ENCODE measurements around the gene ITGA8. TPM values are rescaled to one million over a fixed set of nuclear protein-coding genes. Genes with fewer than 3 reads are reported as not detected.

The ITGA8 gene
- total RNA-seq, 1 experiment from 2014 or later: not detected

- H3K4me1 Mint-ChIP-seq (ENCODE audit: insufficient read depth, unreplicated experiment): no peaks in the 10 kb centered on the region
- no peak overlapping the region for H3K4me3 Mint-ChIP-seq (ENCODE audit: unreplicated experiment)
- POLR2A ChIA-PET: no interaction called here
- no TSS peak for BruUV-seq (replicated peaks)
- CTCF ChIA-PET: interaction anchor here (1.0 to 1.2 kb wide), 2 partner anchors 15 to 324 kb away, joined by 3 read pairs; no protein-coding TSS in a partner anchor
- H3K27me3 Mint-ChIP-seq (ENCODE audit: insufficient read depth, unreplicated experiment): peaks cover 49% of the 10 kb centered on the region
- intact Hi-C loops (cut with micrococcal nuclease): no loop called here
- H3K27ac Mint-ChIP-seq (ENCODE audit: low read depth, unreplicated experiment): no peak overlapping the region
- H3K36me3 Mint-ChIP-seq (ENCODE audit: insufficient read depth, unreplicated experiment): no peaks in the 10 kb centered on the region
- no peaks in the 10 kb centered on the region for H3K9me3 Mint-ChIP-seq (ENCODE audit: unreplicated experiment)
- peak; percentile 68 for DNase-seq (ENCODE audit: unreplicated experiment)
- peak; percentile 59 for TF ChIP-seq CTCF (IDR thresholded peaks at IDR 0.05; ENCODE audit: unreplicated experiment)
These were observed 24.6 kb upstream of the ITGA8 start for GRCh38 chr10:15744217-15744865.

- H3K4me3 Mint-ChIP-seq (ENCODE audit: unreplicated experiment): no peak overlapping the region
- TF ChIP-seq CTCF (IDR thresholded peaks at IDR 0.05; ENCODE audit: unreplicated experiment): no peak
- ChIA-PET CTCF (interaction anchor here (0.6 to 1.1 kb wide), 4 partner anchors 14 to 314 kb away, joined by 3 read pairs; no protein-coding TSS in a partner anchor), POLR2A (no interaction called here)
- DNase-seq (ENCODE audit: unreplicated experiment): no peak
- intact Hi-C loops (cut with micrococcal nuclease): no loop called here
- BruUV-seq (replicated peaks): no TSS peak
- peaks cover 43% of the 10 kb centered on the region for H3K27me3 Mint-ChIP-seq (ENCODE audit: insufficient read depth, unreplicated experiment)
- H3K27ac Mint-ChIP-seq (ENCODE audit: low read depth, unreplicated experiment): no peak overlapping the region
- no peaks in the 10 kb centered on the region for H3K4me1 Mint-ChIP-seq (ENCODE audit: insufficient read depth, unreplicated experiment)
- H3K9me3 Mint-ChIP-seq (ENCODE audit: unreplicated experiment): no peaks in the 10 kb centered on the region
- H3K36me3 Mint-ChIP-seq (ENCODE audit: insufficient read depth, unreplicated experiment): no peaks in the 10 kb centered on the region
These were observed 23.7 kb upstream of the ITGA8 start for GRCh38 chr10:15743443-15743842.

DNA sequence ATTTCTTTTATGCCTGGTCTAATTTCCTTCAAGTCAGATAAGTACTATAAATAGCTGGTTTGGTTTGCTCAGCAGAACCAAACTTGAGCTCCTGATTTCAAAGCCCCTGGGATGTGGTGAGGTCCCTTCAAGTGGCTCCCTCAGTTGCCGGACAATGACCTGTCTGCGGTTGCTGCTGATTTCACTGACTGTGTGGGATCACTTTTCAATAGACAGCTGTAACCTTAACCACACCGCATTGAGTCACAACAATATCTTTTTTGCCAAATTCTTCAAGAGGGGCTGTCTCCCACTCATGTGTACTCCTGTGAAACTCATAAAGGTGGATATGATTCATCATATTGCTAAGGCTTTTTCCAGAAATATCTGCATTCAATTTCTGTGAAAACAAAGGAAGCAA lies 23.1 kb upstream of the ITGA8 start:
- H3K4me1 Mint-ChIP-seq (ENCODE audit: insufficient read depth, unreplicated experiment): no peaks in the 10 kb centered on the region
- peaks cover 40% of the 10 kb centered on the region for H3K27me3 Mint-ChIP-seq (ENCODE audit: insufficient read depth, unreplicated experiment)
- H3K4me3 Mint-ChIP-seq (ENCODE audit: unreplicated experiment): no peak overlapping the region
- H3K36me3 Mint-ChIP-seq (ENCODE audit: insufficient read depth, unreplicated experiment): no peaks in the 10 kb centered on the region
- H3K9me3 Mint-ChIP-seq (ENCODE audit: unreplicated experiment): no peaks in the 10 kb centered on the region
- DNase-seq (ENCODE audit: unreplicated experiment): no peak
- no TSS peak for BruUV-seq (replicated peaks)
- POLR2A ChIA-PET: no interaction called here
- CTCF ChIA-PET: interaction anchor here (0.6 to 1.1 kb wide), 4 partner anchors 15 to 657 kb away, joined by 3 to 4 read pairs (median 3); no protein-coding TSS in a partner anchor
- intact Hi-C loops (cut with micrococcal nuclease): no loop called here
- no peak overlapping the region for H3K27ac Mint-ChIP-seq (ENCODE audit: low read depth, unreplicated experiment)
- no peak for TF ChIP-seq CTCF (IDR thresholded peaks at IDR 0.05; ENCODE audit: unreplicated experiment)

DNA sequence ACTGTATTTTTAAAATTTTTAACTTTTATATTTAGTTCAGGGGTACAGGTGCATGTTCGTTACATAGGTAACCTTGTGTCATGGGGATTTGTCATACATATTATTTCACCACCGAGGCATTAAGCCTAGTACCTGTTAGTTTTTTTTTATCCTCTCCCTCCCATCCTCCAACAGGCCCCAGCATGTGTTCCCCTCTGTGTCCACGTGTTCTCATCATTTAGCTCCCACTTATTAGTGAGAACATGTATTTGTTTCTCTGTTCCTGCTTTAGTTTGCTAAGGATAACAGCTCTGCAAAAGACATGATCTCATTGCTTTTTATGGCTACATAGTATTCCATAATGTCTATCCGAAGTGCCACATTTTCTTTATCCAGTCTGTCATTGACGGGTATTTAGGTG lies 22.4 kb upstream of the ITGA8 start:
- no peaks in the 10 kb centered on the region for H3K36me3 Mint-ChIP-seq (ENCODE audit: insufficient read depth, unreplicated experiment)
- POLR2A ChIA-PET: no interaction called here
- no peak overlapping the region for H3K27ac Mint-ChIP-seq (ENCODE audit: low read depth, unreplicated experiment)
- no peak for DNase-seq (ENCODE audit: unreplicated experiment)
- BruUV-seq (replicated peaks): no TSS peak
- H3K9me3 Mint-ChIP-seq (ENCODE audit: unreplicated experiment): peaks cover 6% of the 10 kb centered on the region
- CTCF ChIA-PET: interaction anchor here (0.6 kb wide), 1 partner anchor 18 kb away, joined by 3 read pairs; no protein-coding TSS in a partner anchor
- intact Hi-C loops (cut with micrococcal nuclease): no loop called here
- H3K4me3 Mint-ChIP-seq (ENCODE audit: unreplicated experiment): no peak overlapping the region
- H3K4me1 Mint-ChIP-seq (ENCODE audit: insufficient read depth, unreplicated experiment): no peaks in the 10 kb centered on the region
- TF ChIP-seq CTCF (IDR thresholded peaks at IDR 0.05; ENCODE audit: unreplicated experiment): no peak
- peaks cover 40% of the 10 kb centered on the region for H3K27me3 Mint-ChIP-seq (ENCODE audit: insufficient read depth, unreplicated experiment)

Measured in MCF 10A (cell line).